Left renal pelvis (tissue), 4 donors: Measurements from ENCODE around the gene SLC45A2. TPM values are rescaled to one million over a fixed set of nuclear protein-coding genes. Genes with fewer than 3 reads are reported as not detected.
"Not testable (repeated sequence)": the region's sequence is repeated elsewhere in the genome, so short reads cannot be mapped to it uniquely, and the experiment has no call there.

Experiments used
- DNase-seq, 4 donors: peaks; one replicate each; pipeline ENCODE4 v3.0.0-alpha.2; 2013; ENCODE audit warnings: low read depth in 4 of 4, low spot score in 3 of 4
- polyA plus RNA-seq, 4 donors: library from polyadenylated mRNA; unstranded; fragments of 120-200 nt; gene quantifications; one replicate each; pipeline ENCODE4 v1.2.1, GENCODE V29; 2013; ENCODE audit not compliant: insufficient read length in 4 of 4

SLC45A2 gene, protein sequence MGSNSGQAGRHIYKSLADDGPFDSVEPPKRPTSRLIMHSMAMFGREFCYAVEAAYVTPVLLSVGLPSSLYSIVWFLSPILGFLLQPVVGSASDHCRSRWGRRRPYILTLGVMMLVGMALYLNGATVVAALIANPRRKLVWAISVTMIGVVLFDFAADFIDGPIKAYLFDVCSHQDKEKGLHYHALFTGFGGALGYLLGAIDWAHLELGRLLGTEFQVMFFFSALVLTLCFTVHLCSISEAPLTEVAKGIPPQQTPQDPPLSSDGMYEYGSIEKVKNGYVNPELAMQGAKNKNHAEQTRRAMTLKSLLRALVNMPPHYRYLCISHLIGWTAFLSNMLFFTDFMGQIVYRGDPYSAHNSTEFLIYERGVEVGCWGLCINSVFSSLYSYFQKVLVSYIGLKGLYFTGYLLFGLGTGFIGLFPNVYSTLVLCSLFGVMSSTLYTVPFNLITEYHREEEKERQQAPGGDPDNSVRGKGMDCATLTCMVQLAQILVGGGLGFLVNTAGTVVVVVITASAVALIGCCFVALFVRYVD
- polyA plus RNA-seq, result 1 to 10 TPM in 1 of 4 donors, under 1 TPM in 3; 0.14 to 1.1 (median 0.38) TPM

DNA sequence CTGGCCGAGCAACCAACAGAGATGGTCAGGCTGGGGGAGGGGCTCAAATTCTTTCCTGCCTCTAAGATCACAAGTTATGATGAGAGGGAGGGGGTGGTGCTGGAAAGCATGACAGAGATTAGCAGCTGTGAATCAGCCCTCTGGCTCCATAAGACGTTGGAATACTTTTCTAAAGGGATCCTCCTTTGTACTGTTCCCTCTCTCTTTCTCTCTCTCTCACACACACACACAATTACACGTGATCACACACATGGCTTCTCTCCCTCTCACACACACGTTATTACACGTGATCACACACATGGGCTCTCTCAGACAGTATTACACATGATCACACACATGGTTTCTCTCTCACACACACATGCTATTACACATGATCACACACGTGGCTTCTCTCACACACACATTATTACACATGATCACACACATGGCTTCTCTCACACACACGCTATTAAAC lies at the start of gene SLC45A2:
Gene SLC45A2 (minus strand): TSS at position 23 of the 454 bp plus-strand sequence. CDS start 110 bp downstream, outside the sequence.
- DNase-seq, result no peak

DNA sequence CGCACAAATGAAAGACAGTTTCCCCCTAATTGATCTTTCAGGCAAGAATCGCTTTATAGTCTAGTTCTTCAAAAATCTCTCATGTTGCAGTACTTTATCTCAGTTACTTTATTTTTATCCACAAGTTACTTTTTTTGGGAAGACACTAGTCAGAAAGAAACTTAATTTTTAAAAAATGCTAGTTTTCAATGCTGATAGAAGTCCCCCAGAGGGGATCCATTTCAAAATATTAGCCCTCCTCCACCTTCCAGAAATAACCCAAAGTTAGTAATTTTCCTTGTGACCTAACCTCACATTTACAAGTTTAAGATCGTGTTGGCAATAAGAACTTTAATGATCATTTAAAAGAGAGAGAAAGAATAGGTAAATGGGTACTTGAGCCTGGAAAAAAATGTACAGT lies 47.5 kb upstream of the SLC45A2 start:
- no peak for DNase-seq

DNA sequence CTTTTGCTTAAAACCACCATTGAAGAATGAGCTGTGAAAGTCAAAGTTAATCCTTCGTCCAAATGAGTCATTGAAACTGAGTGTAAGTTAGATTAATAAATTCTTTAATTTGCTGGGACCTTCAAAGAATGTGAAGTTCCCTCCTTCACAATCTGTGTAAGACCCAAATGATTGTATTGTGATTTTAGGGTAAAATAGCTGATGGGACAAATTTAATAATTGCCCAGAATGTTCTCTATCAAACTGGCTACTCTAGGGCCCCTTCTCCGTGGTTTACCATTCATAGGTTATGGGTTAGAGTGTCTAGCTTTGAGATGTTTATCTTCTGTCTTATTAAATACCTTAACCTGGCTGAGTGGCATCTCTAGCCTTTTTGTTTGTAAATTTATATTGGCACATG lies 46.6 kb upstream of the SLC45A2 start:
- no peak for DNase-seq

DNA sequence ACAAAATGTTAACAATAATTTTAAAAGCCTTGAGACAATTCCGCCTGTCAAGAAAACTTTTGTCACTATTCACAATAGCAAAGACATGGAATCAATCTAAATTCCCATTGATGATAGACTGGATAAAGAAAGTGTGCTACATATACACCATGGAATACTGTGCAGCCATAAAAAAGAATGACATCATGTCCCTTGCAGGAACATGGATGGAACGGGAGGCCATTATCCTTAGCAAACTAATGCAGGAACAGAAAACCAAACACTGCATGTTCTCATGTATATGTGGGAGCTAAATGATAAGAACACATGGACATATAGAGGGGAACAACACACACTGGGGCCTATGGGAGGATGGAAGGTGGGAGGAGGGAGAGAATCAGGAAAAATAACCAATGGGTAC lies 46.1 kb upstream of the SLC45A2 start:
- not testable (repeated sequence) for DNase-seq

DNA sequence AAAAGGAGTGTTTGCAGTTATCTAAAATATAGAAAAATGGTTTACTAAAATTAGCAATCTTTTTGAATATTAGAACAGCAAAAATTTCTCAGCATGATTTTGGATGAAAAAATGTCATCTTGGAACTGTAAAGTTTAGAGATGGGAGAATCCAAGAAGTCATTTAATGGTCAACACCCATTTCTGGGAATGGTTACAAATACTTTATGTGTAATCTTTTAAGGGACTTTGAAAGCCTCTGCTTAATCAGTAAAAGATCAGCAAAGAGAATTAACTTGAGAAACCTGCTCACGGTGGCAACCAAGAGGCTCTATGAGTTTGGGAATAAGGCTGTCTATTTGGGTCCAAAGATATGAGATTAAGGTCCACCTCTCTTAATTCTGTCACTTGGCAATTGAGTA lies 45.6 kb upstream of the SLC45A2 start:
- no peak for DNase-seq

DNA sequence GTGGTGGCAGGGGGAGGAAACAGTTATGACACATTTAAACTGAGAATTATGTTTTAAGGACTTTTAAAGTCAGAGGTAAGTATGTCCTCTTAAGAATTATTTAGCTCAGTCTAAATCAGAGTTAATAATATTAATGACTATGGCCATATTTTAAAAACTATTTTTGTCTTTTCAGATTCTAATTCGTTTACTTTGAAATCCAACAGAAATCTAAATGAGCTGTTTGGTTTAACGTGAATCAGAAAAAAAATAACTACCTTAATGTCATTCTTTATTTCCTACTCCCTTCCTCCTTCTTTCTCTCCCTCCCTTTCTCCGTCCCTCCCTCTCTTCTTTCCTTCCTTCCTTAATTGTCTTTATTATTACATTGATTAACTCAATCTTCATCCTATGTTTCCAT lies 43.9 kb upstream of the SLC45A2 start:
- no peak for DNase-seq

DNA sequence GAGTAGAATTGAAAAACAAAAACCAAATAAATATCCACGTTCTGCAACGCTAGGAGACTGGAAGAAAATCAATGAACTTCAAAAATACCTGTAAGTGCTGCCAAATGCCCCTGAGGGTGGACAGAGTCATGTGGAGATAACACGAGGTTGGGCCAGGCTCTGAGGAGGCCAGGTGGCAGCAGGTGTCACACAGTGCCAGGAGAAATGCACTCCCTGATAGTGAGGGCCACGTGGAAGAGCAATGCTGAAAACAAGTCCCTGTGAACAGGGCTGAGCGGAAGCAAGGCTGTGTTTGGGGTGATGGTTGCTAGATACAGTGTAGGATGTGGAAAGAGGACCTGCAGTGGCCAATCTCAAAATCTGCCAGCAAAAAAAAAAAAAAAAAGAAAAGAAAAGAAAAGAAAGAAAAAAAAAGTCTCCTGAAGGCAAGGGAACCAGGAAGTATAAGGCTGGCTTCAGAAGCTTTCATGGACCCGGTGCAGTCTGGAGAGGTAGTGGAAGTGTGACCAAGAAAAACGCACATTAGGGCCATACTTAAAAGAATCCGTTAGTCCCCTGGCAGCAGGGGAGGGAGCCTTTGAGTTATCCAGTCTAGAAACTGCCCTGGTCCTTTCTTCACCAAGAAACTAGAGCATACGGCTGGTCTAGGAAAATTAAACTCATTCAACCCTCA lies 41.7 kb upstream of the SLC45A2 start:
- no peak for DNase-seq

DNA sequence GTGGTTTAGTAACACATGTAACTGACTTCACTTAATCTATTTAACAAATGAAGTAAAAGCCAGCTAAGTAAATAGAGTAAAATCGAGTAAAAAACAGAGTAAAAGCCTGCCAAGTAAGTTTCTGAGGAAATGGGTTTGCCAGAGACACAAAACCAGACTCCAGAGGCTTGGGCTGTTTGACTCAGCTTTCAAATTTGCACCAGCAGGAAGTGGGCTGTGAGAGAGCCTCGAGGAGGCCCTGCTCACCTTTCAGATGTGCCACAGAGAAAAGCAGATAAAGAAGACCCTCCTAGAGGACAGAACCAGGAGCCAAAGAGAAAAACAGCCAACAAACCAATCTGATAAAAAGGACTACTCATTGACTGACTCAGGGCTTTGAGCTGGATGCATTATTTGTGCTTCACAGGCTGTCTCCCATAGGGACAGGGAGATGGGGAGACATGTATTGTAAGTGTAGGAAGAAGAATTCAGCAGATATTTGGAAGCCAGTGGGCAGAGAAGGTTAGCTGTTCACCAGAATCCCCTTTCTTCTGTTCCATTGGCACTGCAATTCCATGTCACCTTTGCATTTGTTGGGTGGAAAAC lies 37.7 kb upstream of the SLC45A2 start:
- DNase-seq, result no peak

DNA sequence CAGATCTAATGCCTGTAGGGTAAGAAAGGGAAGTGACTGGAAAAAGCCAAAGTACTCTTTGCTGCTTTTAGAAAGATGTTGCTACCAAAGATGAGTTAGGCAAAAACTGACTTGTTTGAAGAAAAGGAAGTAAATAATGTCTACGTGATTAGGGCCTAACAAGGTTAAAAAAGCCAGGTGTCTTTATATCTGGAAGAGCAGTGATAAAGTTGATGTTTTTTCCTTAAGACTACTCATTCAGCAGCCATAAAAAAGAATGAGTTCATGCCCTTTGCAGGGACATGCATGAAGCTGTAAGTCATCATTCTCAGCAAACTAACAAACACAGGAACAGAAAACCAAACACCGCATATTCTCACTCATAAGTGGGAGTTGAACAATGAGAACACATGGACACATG lies 36.8 kb upstream of the SLC45A2 start:
- DNase-seq, result no peak

DNA sequence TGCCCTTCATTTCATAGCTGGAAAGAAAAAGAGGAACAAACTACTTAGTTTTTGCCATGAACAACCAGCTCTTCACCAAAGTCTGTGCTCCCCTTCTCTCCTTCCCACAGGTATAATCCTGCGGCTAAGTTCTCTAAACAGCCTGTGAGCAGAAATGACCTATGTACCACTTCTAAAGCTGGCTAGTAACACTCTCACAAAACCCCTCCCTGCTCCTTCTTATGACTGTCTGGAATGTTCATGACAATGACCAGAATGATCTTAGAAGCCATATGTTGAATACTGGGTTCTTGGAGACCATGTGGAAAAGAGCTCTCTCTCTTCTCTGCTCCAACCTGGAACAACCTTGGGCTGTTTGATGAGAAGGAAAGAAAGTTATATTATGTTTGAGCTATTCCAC lies 36.2 kb upstream of the SLC45A2 start:
- no peak for DNase-seq

DNA sequence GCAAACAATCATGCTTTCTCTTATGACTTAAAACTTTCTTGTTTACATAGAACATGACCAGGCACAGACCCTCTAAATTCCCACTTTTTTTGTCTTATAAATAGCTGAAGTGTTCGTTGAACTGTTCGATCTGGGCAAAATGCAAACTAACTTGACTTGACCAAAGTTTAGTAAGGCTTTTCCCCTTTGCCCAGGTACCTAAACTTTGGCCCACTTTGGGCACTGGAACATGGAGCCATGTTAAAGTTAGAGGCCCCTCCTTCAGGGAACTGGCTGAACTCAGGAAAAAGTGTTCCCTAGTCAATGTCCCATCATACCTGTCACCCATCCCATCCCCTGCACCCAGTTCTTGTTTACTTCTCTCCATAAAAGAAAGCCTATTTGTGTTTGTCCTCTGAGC lies 32.8 kb upstream of the SLC45A2 start:
- DNase-seq, result no peak

DNA sequence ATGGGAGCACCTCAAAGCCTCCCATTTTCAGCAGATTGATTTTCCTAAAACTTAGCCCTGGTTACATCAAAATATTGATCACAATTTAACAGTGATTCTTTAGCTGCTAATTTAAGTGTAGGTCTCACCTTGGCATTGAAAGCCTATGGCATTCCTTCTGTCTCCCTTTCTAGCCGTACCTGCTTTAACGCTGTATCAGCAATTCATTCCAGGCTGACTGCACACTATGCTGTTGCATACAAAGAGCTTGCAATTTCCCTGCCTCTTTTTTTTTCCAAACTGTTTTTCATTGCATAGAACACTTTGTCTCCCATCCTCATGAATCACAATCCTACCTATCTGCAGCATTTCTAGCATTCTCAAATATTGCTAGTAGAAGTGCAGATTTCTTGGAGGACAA lies 32.3 kb upstream of the SLC45A2 start:
- DNase-seq, result no peak

DNA sequence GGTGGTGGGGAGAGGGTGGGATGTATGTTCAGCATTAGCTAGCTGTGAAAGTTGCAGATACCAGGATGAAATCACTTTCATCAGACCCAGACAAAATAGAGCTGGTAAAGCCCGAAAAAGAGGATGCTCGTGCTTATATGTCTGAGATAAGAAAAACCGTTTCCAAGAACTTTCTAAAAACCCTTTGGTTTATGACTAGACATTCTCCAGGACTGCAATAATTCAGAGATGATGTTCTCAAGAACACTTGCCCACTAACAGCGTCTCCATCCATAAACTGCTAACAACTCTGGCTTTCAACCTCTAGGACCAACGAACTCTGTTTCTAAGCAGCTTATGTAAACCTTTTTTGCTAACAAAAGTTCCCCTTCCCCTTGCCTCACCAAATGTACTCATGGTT lies 31.7 kb upstream of the SLC45A2 start:
- DNase-seq, result no peak

DNA sequence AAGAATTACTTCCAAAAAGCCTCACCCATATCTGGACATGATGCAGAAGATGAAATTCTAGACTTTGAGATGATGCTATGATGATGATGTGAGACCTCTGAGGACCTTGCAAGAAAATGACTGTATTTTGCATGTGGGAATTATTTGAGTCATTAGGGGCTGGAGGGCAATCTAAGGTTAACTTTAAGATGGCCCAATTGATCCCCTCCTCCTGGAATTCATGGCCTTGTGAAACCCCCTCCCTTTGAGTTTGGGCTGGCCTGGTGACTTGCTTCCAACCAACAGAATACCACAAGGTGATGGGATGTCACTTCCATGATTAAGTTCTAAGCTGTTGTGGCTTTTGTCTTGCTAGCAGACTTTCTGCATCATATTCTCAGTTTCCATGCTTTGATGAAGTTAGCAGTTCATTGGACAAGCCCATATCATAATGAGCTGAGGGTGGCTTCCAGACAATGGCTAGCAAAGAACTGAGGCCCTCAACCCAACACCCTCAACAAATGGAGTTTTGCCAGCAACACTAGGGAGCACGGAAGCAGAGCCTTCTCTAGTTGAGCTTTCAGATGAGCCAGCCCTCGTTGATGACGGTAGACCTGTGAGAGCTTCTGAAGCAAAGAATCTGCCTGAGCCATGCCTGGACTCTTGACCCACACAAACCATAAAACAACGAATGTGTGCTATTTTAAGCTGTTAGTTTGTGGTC lies 30.8 kb upstream of the SLC45A2 start:
- no peak for DNase-seq

DNA sequence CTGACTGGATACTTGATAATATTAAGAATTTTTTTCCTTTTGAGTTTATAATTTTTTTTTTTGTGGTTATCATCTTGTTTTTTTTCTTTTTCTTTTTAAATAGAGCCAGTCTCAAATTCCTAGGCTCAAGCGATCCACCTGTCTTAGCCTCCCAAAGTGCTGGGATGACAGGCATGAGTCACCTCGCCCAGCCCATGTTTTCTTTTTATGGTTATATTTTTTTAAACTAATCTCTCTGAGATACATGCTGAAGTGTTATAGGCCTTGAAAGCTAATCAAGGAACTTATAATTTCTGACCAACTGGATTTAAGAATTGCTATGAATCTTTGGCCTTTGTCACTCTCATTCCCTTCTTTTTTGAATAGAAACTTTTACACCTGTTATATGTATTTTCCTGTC lies 30.1 kb upstream of the SLC45A2 start:
- no peak for DNase-seq

DNA sequence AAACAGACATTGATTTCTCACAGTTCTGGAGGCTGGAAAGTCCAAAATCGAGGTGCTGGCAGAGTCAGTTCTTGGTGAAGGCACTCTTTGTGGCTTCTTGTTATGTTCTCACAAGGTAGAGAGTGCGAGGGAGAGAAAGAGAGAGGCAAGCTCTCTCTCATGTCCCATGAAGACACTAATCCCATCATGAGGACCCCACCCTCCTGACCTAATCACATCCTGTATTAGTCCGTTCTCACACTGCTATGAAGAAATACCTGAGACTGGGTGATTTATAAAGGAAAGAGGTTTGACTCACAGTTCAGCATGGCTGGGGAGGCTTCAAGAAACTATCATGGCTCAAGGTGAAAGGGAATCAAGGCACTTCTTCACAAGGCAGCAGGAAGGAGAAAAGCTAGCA lies 29.1 kb upstream of the SLC45A2 start:
- DNase-seq, result no peak

DNA sequence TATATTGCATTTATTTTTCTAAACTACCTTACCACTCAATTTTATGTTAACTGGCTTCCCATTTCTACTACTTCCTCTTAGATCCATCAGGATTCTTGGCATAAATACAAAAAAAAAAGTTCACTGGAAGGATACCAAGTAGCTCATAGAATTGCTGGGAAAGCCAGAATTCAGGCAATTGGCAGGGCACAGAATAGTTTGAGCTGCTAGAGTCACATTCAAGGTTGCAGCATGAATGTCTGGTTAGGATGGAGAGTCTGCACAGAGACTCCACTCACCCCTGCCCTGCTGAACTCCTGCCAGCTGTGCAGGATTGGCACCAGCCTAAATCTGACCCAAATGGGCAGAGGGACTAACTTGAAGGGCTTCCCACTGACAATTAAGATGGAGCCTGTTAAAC lies 28.3 kb upstream of the SLC45A2 start:
- no peak for DNase-seq

DNA sequence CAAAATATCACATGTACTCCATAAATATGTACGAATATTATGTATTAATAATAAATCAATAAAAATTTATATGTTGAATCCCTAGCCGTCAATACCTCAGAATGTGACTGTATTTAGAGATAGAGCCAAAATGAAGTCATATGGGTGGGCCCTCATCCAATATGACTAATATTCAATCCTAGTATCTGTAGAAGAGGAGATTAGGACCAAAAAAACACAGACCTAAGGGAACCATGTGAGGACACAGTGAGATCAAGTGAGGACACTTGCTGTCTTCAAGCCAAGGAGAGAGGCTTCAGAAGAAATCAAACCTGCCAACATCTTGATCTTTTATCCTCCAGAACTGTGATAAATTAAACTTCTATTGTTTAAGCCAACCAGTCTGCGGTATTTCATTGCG lies 27.0 kb upstream of the SLC45A2 start:
- DNase-seq, result no peak

DNA sequence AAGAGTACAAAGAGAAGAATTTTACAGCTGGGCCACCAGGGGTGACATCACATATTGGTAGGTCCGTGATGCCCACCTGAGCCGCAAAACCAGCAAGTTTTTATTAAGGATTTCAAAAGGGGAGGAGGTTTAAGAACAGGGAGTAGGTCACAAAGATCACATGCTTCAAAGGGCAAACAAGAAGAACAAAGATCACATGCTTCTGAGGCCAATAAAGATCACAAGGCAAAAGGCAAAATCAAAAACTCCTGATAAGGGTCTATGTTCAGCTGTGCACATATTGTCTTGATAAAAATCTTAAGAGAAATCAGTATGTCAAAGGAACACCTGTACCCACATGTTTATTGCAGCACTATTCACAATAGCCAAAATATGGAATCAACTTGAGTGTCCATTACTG lies 25.7 kb upstream of the SLC45A2 start:
- DNase-seq, result not testable (repeated sequence)

DNA sequence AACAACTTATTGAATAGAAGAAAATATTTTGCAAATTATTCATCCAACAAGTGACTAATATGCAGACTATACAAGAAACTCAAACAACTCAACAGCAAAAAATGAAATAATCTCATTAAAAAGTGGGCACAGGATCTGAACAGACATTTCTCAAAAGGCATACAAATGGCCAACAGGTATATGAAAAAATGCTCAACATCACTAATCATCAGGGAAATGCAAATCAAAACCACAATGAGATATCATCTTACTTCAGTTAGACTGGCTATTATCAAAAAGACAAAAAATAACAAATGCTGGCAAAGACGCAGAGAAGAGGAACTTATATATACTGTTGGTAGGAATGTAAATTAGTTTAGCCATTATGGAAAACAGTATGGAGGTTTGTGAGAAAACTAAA lies 25.1 kb upstream of the SLC45A2 start:
- no peak for DNase-seq

DNA sequence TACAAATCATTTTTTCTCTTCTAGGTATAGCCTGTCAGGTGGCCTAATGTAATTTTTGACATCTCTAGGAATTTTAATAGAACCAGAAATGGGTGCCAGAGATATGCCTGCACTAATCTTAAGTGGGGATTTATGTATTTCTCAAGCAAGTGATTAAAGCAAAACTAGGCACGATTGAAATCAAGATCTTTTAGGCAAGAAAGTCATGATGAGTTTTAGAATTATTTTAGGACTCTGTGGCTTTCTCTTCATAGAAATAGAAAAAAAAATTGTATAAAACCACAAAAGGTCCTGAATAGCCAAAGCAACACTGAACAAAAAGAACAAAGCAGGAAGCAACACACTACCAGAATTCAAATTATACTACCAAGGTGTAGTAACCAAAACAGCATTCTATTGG lies 24.3 kb upstream of the SLC45A2 start:
- no peak for DNase-seq
